Tibial nerve (tissue), 4 donors: ENCODE measurements around the gene ZNF519. TPM values are rescaled to one million over a fixed set of nuclear protein-coding genes. Genes with fewer than 3 reads are reported as not detected.
"Not testable (repeated sequence)": the region's sequence is repeated elsewhere in the genome, so short reads cannot be mapped to it uniquely, and the experiment has no call there.

Experiments
- DNase-seq, 2 donors: peaks; one replicate each; pipeline ENCODE4 v3.0.0-alpha.2; 2019; ENCODE audit warnings: low spot score in 2 of 2
- H3K27ac ChIP-seq, 4 donors: fragments of 200-600 bp; sonication (generic) in 3 of 4; one replicate each; pipeline ENCODE4 v1.5.1; 2017 to 2019; ENCODE audit warnings: mild to moderate bottlenecking in 1 of 4
- H3K27me3 ChIP-seq, 2 donors: fragments of 200-600 bp; sonication (generic) in 1 of 2; one replicate each; pipeline versions ENCODE4 v1.5.1 to v1.6.0; 2017 to 2019
- H3K36me3 ChIP-seq, 3 donors: fragments of 200-600 bp; sonication (generic); one replicate each; pipeline ENCODE4 v1.5.1; 2018 to 2019
- H3K4me1 ChIP-seq, 4 donors: fragments of 200-600 bp; sonication (generic) in 3 of 4; one replicate each; pipeline ENCODE4 v1.5.1; 2017 to 2019
- H3K4me3 ChIP-seq, 4 donors: fragments of 200-600 bp; sonication (generic) in 3 of 4; one replicate each; pipeline ENCODE4 v1.5.1; 2017 to 2019; ENCODE audit warnings: mild to moderate bottlenecking in 1 of 4, moderate library complexity in 1 of 4
- H3K9me3 ChIP-seq, 4 donors: fragments of 200-600 bp; sonication (generic) in 3 of 4; one replicate each; pipeline ENCODE4 v1.5.1; 2017 to 2019
- CTCF ChIP-seq, 5 experiments: fragments of 200-600 bp in 3 of 5; fragments of 450-650 bp in 2 of 5; sonication (generic) in 3 of 5; IDR thresholded peaks; one replicate each; pipeline ENCODE4 v1.5.1; 2016 to 2019; ENCODE audit warnings: antibody characterized with exemption in 5 of 5, mild to moderate bottlenecking in 3 of 5, moderate library complexity in 2 of 5
- EP300 ChIP-seq, 2 donors: sonication (generic); formaldehyde crosslinking; IDR thresholded peaks; one replicate each; pipeline ENCODE4 v1.6.1; 2017; ENCODE audit warnings: antibody characterized with exemption in 2 of 2, mild to moderate bottlenecking in 1 of 2
- POLR2A ChIP-seq, 2 donors: fragments of 450-650 bp; IDR thresholded peaks; one replicate each; pipeline ENCODE4 v1.6.1; 2017; ENCODE audit warnings: antibody characterized with exemption in 2 of 2, mild to moderate bottlenecking in 2 of 2, moderate library complexity in 2 of 2
- WGBS, 2 donors: methylation state at CpG; one replicate each; pipeline ENCODE4 v1.1.5; 2018; 5-methylcytosine and 5-hydroxymethylcytosine counted together
- total RNA-seq, 4 donors: library from RNA; depleted of rRNA; stranded (reverse); fragments of >200 nt; gene quantifications; one replicate each; pipeline ENCODE4 v1.1.0, GENCODE V29; 2016

Gene ZNF519
- total RNA-seq, 4 donors from 2014 or later, result 3.0 to 11.4 (median 9.5) TPM

GRCh38 chr18:14145021-14145420 lies 12.8 kb upstream of the ZNF519 start:
- not testable (repeated sequence) for H3K4me3 ChIP-seq, H3K4me1 ChIP-seq, H3K9me3 ChIP-seq, H3K27ac ChIP-seq, DNase-seq, H3K27me3 ChIP-seq, H3K36me3 ChIP-seq
- 87% methylated on average over 6 of the region's 6 CpGs; no CpG with 5 or more reads in 1 of the 2 donors for WGBS, 2 donors

GRCh38 chr18:14144628-14144895 lies 12.3 kb upstream of the ZNF519 start:
- no peaks in the 10 kb centered on the region for H3K36me3 ChIP-seq
- H3K27me3 ChIP-seq, result no peaks in the 10 kb centered on the region
- H3K9me3 ChIP-seq, result no peaks in the 10 kb centered on the region
- H3K4me1 ChIP-seq, result no peaks in the 10 kb centered on the region
- H3K27ac ChIP-seq, result no peak overlapping the region
- no peak for TF ChIP-seq CTCF (IDR thresholded peaks at IDR 0.05)
- no peak for TF ChIP-seq EP300 (IDR thresholded peaks at IDR 0.05)
- TF ChIP-seq POLR2A (IDR thresholded peaks at IDR 0.05), result no peak
- WGBS, 2 donors, result 87 to 100% methylated on average over 2 of the region's 6 CpGs
- no peak overlapping the region for H3K4me3 ChIP-seq
- DNase-seq, result no peak

- not testable (repeated sequence) for H3K27me3 ChIP-seq, H3K36me3 ChIP-seq, H3K27ac ChIP-seq, DNase-seq, H3K4me1 ChIP-seq, H3K4me3 ChIP-seq, H3K9me3 ChIP-seq
- WGBS, 2 donors, result 75 to 88% methylated on average over 5 to 8 of the region's 16 CpGs
These were observed 11.8 kb upstream of the ZNF519 start for GRCh38 chr18:14143871-14144627.

- H3K27me3 ChIP-seq, H3K4me1 ChIP-seq, H3K9me3 ChIP-seq, H3K27ac ChIP-seq, DNase-seq, H3K4me3 ChIP-seq, H3K36me3 ChIP-seq: not testable (repeated sequence)
- 60 to 63% methylated on average over 4 to 12 of the region's 17 CpGs for WGBS, 2 donors
These were observed 11.2 kb upstream of the ZNF519 start for GRCh38 chr18:14143396-14143795.

GRCh38 chr18:14142177-14142576 lies 9.9 kb upstream of the ZNF519 start:
- not testable (repeated sequence) for DNase-seq, H3K4me3 ChIP-seq, H3K9me3 ChIP-seq, H3K27ac ChIP-seq, H3K27me3 ChIP-seq, H3K36me3 ChIP-seq, H3K4me1 ChIP-seq
- 79 to 100% methylated on average over 4 to 9 of the region's 9 CpGs for WGBS, 2 donors

GRCh38 chr18:14139583-14139982 lies 7.3 kb upstream of the ZNF519 start:
- not testable (repeated sequence) for H3K9me3 ChIP-seq, DNase-seq, H3K27me3 ChIP-seq, H3K27ac ChIP-seq, H3K4me3 ChIP-seq, H3K4me1 ChIP-seq, H3K36me3 ChIP-seq
- WGBS, 2 donors, result 77 to 86% methylated on average over 2 of the region's 2 CpGs

GRCh38 chr18:14137971-14138370 lies 5.7 kb upstream of the ZNF519 start:
- H3K4me1 ChIP-seq, DNase-seq, H3K9me3 ChIP-seq, H3K36me3 ChIP-seq, H3K4me3 ChIP-seq, H3K27ac ChIP-seq, H3K27me3 ChIP-seq: not testable (repeated sequence)
- 67 to 69% methylated on average over 4 of the region's 4 CpGs for WGBS, 2 donors

- H3K9me3 ChIP-seq, DNase-seq, H3K27me3 ChIP-seq, H3K36me3 ChIP-seq: not testable (repeated sequence)
- Histone ChIP-seq H3K4me3 (peak overlapping the region; percentile 38 to 68 (median 64)), H3K4me1 (peaks cover 0 to 12% (median 0%) of the 10 kb centered on the region in 4 donors), H3K27ac (peak overlapping the region in 3 of 4 donors; percentile 59 to 79 (median 71))
- 1 to 4% methylated on average over 6 to 10 of the region's 27 CpGs for WGBS, 2 donors
These were observed 452 bp downstream of the ZNF519 start for GRCh38 chr18:14131696-14132270.

GRCh38 chr18:14130804-14131203 lies 1.4 kb downstream of the ZNF519 start:
- not testable (repeated sequence) for H3K36me3 ChIP-seq, H3K27ac ChIP-seq, H3K4me3 ChIP-seq, H3K27me3 ChIP-seq, DNase-seq, H3K9me3 ChIP-seq
- 17 to 19% methylated on average over 3 of the region's 3 CpGs for WGBS, 2 donors
- peaks cover 0 to 12% (median 0%) of the 10 kb centered on the region in 4 donors for H3K4me1 ChIP-seq
